GM19324 (cell line): Measurements from ENCODE around the gene ZNF611.
"Not testable (repeated sequence)": the region's sequence is repeated elsewhere in the genome, so short reads cannot be mapped to it uniquely, and the experiment has no call there.

Experiments used
- ATAC-seq: cut with Tn5 transposase; IDR thresholded peaks from one replicate; pipeline ENCODE4 v1.9.1; 2021; ENCODE audit warnings: mild to moderate bottlenecking, moderate library complexity; ENCODE audit not compliant: unreplicated experiment, low FRiP score

The ZNF611 gene

GRCh38 chr19:52734893-52735661 lies at the start of gene ZNF611:
ZNF611 (minus strand) TSS chr19:52735044; CDS start chr19:52715894, 19,150 bp downstream.
- ATAC-seq: peak; percentile 95

- not testable (repeated sequence) for ATAC-seq
Observed at GRCh38 chr19:52782864-52783263, 48.0 kb upstream of the ZNF611 start.

- ATAC-seq: no peak
Observed at GRCh38 chr19:52778811-52779210, 44.0 kb upstream of the ZNF611 start.

GRCh38 chr19:52756447-52756846 lies 21.6 kb upstream of the ZNF611 start:
- ATAC-seq: not testable (repeated sequence)

- ATAC-seq: no peak
Observed at GRCh38 chr19:52749780-52750179, 14.9 kb upstream of the ZNF611 start.

- no peak for ATAC-seq
Observed at GRCh38 chr19:52748336-52748950, 13.6 kb upstream of the ZNF611 start.

- not testable (repeated sequence) for ATAC-seq
Observed at GRCh38 chr19:52745919-52746318, 11.1 kb upstream of the ZNF611 start.

GRCh38 chr19:52743091-52743490 lies 8.2 kb upstream of the ZNF611 start:
- ATAC-seq: no peak

- ATAC-seq: no peak
Observed at GRCh38 chr19:52742516-52742915, 7.7 kb upstream of the ZNF611 start.

- no peak for ATAC-seq
Observed at GRCh38 chr19:52741951-52742485, 7.2 kb upstream of the ZNF611 start.

- ATAC-seq: not testable (repeated sequence)
Observed at GRCh38 chr19:52741371-52741770, 6.5 kb upstream of the ZNF611 start.

- ATAC-seq: no peak
Observed at GRCh38 chr19:52739576-52739975, 4.7 kb upstream of the ZNF611 start.

GRCh38 chr19:52735734-52736133 lies 890 bp upstream of the ZNF611 start:
- ATAC-seq: no peak

- peak; percentile 27 for ATAC-seq
Observed at GRCh38 chr19:52734331-52734892, 432 bp downstream of the ZNF611 start.

GRCh38 chr19:52726051-52726450 lies 8.8 kb downstream of the ZNF611 start:
- not testable (repeated sequence) for ATAC-seq

GRCh38 chr19:52725528-52725961 lies 9.3 kb downstream of the ZNF611 start:
- ATAC-seq: no peak

- no peak for ATAC-seq
Observed at GRCh38 chr19:52724701-52725514, 9.9 kb downstream of the ZNF611 start.

GRCh38 chr19:52723907-52724598 lies 10.8 kb downstream of the ZNF611 start:
- not testable (repeated sequence) for ATAC-seq

- ATAC-seq: no peak
Observed at GRCh38 chr19:52722062-52723003, 12.5 kb downstream of the ZNF611 start.
